ENCODE results near the gene CHCHD6. TPM values are rescaled to one million over a fixed set of nuclear protein-coding genes. Genes with fewer than 3 reads are reported as not detected.

Gene CHCHD6
- total and polyA plus RNA-seq, 2 donors (not counting 3 experiments of a cell fraction or from before 2014, with no cell fraction given) = 8.4 to 10.1 TPM

DNA sequence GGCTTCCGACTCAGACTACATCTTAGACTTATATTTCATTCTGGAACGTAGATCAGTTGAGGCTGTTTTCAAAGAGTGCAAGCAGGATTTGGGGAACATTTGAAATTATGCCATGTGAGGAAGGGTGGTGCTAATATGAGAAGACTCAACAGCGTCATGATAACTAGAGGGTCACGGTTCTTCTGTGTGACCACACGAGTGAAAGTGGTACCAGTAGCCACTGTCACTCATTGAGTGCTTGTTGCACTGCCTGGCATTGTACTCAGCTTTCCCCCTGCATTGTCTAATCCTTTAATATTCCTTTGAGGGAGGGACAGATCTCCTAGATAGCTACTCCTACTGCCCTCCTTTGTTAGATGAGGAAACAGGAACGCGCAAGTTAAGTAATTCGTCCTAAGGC, 197.6 kb downstream of the CHCHD6 start:
- dilution Hi-C loops (cut with MboI; ENCODE audit: extremely low pct_ligation_motif_present, low sequenced_read_pairs) = no loop called here
- ChIA-PET POLR2A (no interaction called here), CTCF (interaction anchor here (0.8 to 1.5 kb wide), 4 partner anchors 10 to 20 kb away, joined by 3 read pairs; no protein-coding TSS in a partner anchor)
- Histone ChIP-seq H3K27me3 (ENCODE audit: control insufficient read depth in 2 of 2, insufficient read depth in 2 of 2, low read length in 2 of 2) (peaks cover 16 to 36% of the 10 kb centered on the region in 2 experiments), H3K27ac (ENCODE audit: insufficient read depth, low read depth, low read length) (no peak overlapping the region), H2AFZ (ENCODE audit: low read depth, low read length) (no peak overlapping the region), H3K4me1 (ENCODE audit: control insufficient read depth, extremely low read depth, insufficient read depth, low read length) (no peaks in the 10 kb centered on the region), H4K20me1 (replicated peaks; ENCODE audit: control insufficient read depth, extremely low read depth, insufficient read depth, low read length) (no peaks in the 10 kb centered on the region), H3K79me2 (ENCODE audit: control insufficient read depth, insufficient read depth, low read length) (no peaks in the 10 kb centered on the region), H3K9me3 (replicated peaks; ENCODE audit: control insufficient read depth, insufficient read depth, low read length) (no peaks in the 10 kb centered on the region), H3K9me1 (replicated peaks; ENCODE audit: control insufficient read depth, extremely low read depth, insufficient read depth, low read length) (no peaks in the 10 kb centered on the region), H3K36me3 (ENCODE audit: control insufficient read depth in 2 of 2, extremely low read depth in 1 of 2, insufficient read depth in 2 of 2, low read length in 2 of 2) (no peaks in the 10 kb centered on the region), H3K4me2 (ENCODE audit: insufficient read depth, low read length) (no peak overlapping the region), H3K4me3 (replicated peaks in 1 of 3; ENCODE audit: insufficient read depth in 1 of 3, low read depth in 1 of 3, low read length in 3 of 3) (no peak overlapping the region), H3K9ac (replicated peaks; ENCODE audit: extremely low read depth, insufficient read depth, low read length) (no peak overlapping the region)
- FAIRE-seq = no peak
- TF ChIP-seq, protein P1, sequence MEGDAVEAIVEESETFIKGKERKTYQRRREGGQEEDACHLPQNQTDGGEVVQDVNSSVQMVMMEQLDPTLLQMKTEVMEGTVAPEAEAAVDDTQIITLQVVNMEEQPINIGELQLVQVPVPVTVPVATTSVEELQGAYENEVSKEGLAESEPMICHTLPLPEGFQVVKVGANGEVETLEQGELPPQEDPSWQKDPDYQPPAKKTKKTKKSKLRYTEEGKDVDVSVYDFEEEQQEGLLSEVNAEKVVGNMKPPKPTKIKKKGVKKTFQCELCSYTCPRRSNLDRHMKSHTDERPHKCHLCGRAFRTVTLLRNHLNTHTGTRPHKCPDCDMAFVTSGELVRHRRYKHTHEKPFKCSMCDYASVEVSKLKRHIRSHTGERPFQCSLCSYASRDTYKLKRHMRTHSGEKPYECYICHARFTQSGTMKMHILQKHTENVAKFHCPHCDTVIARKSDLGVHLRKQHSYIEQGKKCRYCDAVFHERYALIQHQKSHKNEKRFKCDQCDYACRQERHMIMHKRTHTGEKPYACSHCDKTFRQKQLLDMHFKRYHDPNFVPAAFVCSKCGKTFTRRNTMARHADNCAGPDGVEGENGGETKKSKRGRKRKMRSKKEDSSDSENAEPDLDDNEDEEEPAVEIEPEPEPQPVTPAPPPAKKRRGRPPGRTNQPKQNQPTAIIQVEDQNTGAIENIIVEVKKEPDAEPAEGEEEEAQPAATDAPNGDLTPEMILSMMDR (IDR thresholded peaks at IDR 0.05; ENCODE audit: extremely low read depth in 1 of 2, insufficient read depth in 1 of 2, low read depth in 1 of 2, low read length in 2 of 2) = no peak
- BruUV-seq (replicated peaks) = no TSS peak
- DNase-seq (ENCODE audit: low read depth, low spot score) = no peak
- intact Hi-C loops (cut with micrococcal nuclease) = no loop called here

DNA sequence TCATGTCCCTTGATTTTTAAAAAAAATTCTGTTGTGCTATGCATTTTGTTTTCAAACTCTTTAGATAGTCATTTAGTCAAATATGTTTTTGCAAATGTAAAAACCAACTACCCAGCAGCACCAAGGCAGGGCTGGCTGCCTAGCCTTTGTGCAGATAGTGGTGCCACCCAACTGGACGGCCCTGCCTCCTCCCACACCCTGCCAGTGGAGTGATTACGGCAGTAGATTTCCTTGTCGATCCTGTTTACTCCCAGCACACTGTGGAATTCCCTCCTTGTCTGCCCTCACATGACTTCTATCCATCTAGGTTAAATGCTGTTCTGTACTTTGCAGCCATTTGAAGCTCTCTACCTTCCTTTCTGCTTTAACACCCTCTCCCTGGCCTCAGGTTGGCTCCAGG, 199.5 kb downstream of the CHCHD6 start:
- intact Hi-C loops (cut with micrococcal nuclease) (no loop called here), dilution Hi-C loops (cut with MboI; ENCODE audit: extremely low pct_ligation_motif_present, low sequenced_read_pairs) (no loop called here)
- Histone ChIP-seq H2AFZ (ENCODE audit: low read depth, low read length) (no peak overlapping the region), H3K27ac (ENCODE audit: insufficient read depth, low read depth, low read length) (no peak overlapping the region), H3K9me3 (replicated peaks; ENCODE audit: control insufficient read depth, insufficient read depth, low read length) (no peaks in the 10 kb centered on the region), H3K4me3 (replicated peaks in 1 of 3; ENCODE audit: insufficient read depth in 1 of 3, low read depth in 1 of 3, low read length in 3 of 3) (no peak overlapping the region), H3K9me1 (replicated peaks; ENCODE audit: control insufficient read depth, extremely low read depth, insufficient read depth, low read length) (no peaks in the 10 kb centered on the region), H3K9ac (replicated peaks; ENCODE audit: extremely low read depth, insufficient read depth, low read length) (no peak overlapping the region), H3K4me1 (ENCODE audit: control insufficient read depth, extremely low read depth, insufficient read depth, low read length) (peaks cover 3% of the 10 kb centered on the region), H3K27me3 (ENCODE audit: control insufficient read depth in 2 of 2, insufficient read depth in 2 of 2, low read length in 2 of 2) (peaks cover 13 to 38% of the 10 kb centered on the region in 2 experiments), H4K20me1 (replicated peaks; ENCODE audit: control insufficient read depth, extremely low read depth, insufficient read depth, low read length) (no peaks in the 10 kb centered on the region), H3K79me2 (ENCODE audit: control insufficient read depth, insufficient read depth, low read length) (no peaks in the 10 kb centered on the region), H3K36me3 (ENCODE audit: control insufficient read depth in 2 of 2, extremely low read depth in 1 of 2, insufficient read depth in 2 of 2, low read length in 2 of 2) (no peaks in the 10 kb centered on the region), H3K4me2 (ENCODE audit: insufficient read depth, low read length) (no peak overlapping the region)
- FAIRE-seq (no peak), DNase-seq (ENCODE audit: low read depth, low spot score) (no peak)
- TF ChIP-seq POLR2A (IDR thresholded peaks at IDR 0.05; ENCODE audit: low read depth, low read length) = no peak
- TF ChIP-seq GATA2 (IDR thresholded peaks at IDR 0.05; ENCODE audit: insufficient read depth, insufficient read length, low read depth, low read length) = no peak
- no peak for TF ChIP-seq POLR2AphosphoS5 (IDR thresholded peaks at IDR 0.05; ENCODE audit: insufficient read depth, low read depth, low read length)
- no peak for TF ChIP-seq MYC (IDR thresholded peaks at IDR 0.05; ENCODE audit: low read depth, low read length)
- no peak for TF ChIP-seq JUN (IDR thresholded peaks at IDR 0.05; ENCODE audit: borderline replicate concordance, insufficient read depth, insufficient read length, low read depth)
- TF ChIP-seq EZH2 (IDR thresholded peaks at IDR 0.05; ENCODE audit: borderline replicate concordance, low read depth, low read length, severe bottlenecking) = no peak
- TF ChIP-seq, protein P1 (IDR thresholded peaks at IDR 0.05; ENCODE audit: extremely low read depth in 1 of 2, insufficient read depth in 1 of 2, low read depth in 1 of 2, low read length in 2 of 2) = no peak
- TF ChIP-seq, protein P2, sequence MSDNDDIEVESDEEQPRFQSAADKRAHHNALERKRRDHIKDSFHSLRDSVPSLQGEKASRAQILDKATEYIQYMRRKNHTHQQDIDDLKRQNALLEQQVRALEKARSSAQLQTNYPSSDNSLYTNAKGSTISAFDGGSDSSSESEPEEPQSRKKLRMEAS (IDR thresholded peaks at IDR 0.05; ENCODE audit: insufficient read depth, insufficient read length) = no peak
- TF ChIP-seq FOS (IDR thresholded peaks at IDR 0.05; ENCODE audit: borderline replicate concordance, insufficient read depth, low read length) = no peak
- ChIA-PET POLR2A (no interaction called here), CTCF (no interaction called here)
- BruUV-seq (replicated peaks) = no TSS peak

Data from endothelial cell of umbilical vein (primary cell).